HG02610 (cell line): ENCODE measurements around the gene ADGRV1.
"Not testable (repeated sequence)": the region's sequence is repeated elsewhere in the genome, so short reads cannot be mapped to it uniquely, and the experiment has no call there.

ENCODE experiments used
- ATAC-seq: cut with Tn5 transposase; IDR thresholded peaks from one replicate; pipeline ENCODE4 v1.9.1; 2021; ENCODE audit warnings: mild to moderate bottlenecking, moderate library complexity; ENCODE audit not compliant: unreplicated experiment

ADGRV1 gene

GRCh38 chr5:90645024-90645610 is 86.5 kb downstream of the ADGRV1 start:
- ATAC-seq, result no peak

GRCh38 chr5:90650767-90651166 is 92.2 kb downstream of the ADGRV1 start:
- no peak for ATAC-seq

- no peak for ATAC-seq
Observed at GRCh38 chr5:90654215-90654614, 95.6 kb downstream of the ADGRV1 start.

GRCh38 chr5:90655423-90655822 is 96.8 kb downstream of the ADGRV1 start:
- no peak for ATAC-seq

- no peak for ATAC-seq
Observed at GRCh38 chr5:90657030-90657429, 98.4 kb downstream of the ADGRV1 start.

GRCh38 chr5:90657788-90658187 is 99.2 kb downstream of the ADGRV1 start:
- no peak for ATAC-seq

GRCh38 chr5:90658620-90659019 is 100.0 kb downstream of the ADGRV1 start:
- ATAC-seq, result no peak

GRCh38 chr5:90668079-90668565 is 109.5 kb downstream of the ADGRV1 start:
- ATAC-seq, result not testable (repeated sequence)

- no peak for ATAC-seq
Observed at GRCh38 chr5:90675222-90675621, 116.6 kb downstream of the ADGRV1 start.

GRCh38 chr5:90680921-90681563 is 122.4 kb downstream of the ADGRV1 start:
- no peak for ATAC-seq

- ATAC-seq, result no peak
Observed at GRCh38 chr5:90682278-90682677, 123.7 kb downstream of the ADGRV1 start.

- ATAC-seq, result no peak
Observed at GRCh38 chr5:90685425-90686022, 126.9 kb downstream of the ADGRV1 start.

GRCh38 chr5:90686363-90686762 is 127.8 kb downstream of the ADGRV1 start:
- ATAC-seq, result not testable (repeated sequence)

- not testable (repeated sequence) for ATAC-seq
Observed at GRCh38 chr5:90687458-90687857, 128.9 kb downstream of the ADGRV1 start.

- ATAC-seq, result no peak
Observed at GRCh38 chr5:90689064-90689463, 130.5 kb downstream of the ADGRV1 start.

- ATAC-seq, result no peak
Observed at GRCh38 chr5:90690307-90690706, 131.7 kb downstream of the ADGRV1 start.

- ATAC-seq, result no peak
Observed at GRCh38 chr5:90691533-90691932, 132.9 kb downstream of the ADGRV1 start.

GRCh38 chr5:90696153-90696552 is 137.6 kb downstream of the ADGRV1 start:
- no peak for ATAC-seq

GRCh38 chr5:90700299-90700698 is 141.7 kb downstream of the ADGRV1 start:
- ATAC-seq, result no peak

- ATAC-seq, result no peak
Observed at GRCh38 chr5:90703932-90704331, 145.3 kb downstream of the ADGRV1 start.

GRCh38 chr5:90707698-90708097 is 149.1 kb downstream of the ADGRV1 start:
- ATAC-seq, result no peak
